GM12878 (cell line): ENCODE results near the gene SPACDR. TPM values are rescaled to one million over a fixed set of nuclear protein-coding genes. Genes with fewer than 3 reads are reported as not detected.
A peak's percentile ranks its signal among the peaks of the same experiment; 100 is the strongest.

Experiments
- ATAC-seq: fragments of 200-7000 bp; cut with Tn5 transposase; 3 replicates; pipeline ENCODE4 v1.9.1; 2020; ENCODE audit warnings: mild to moderate bottlenecking, moderate library complexity
- BruUV-seq: library from RNA; stranded (reverse); fragments of 400-500 nt; replicated peaks from 2 replicates; lab custom pipeline; 2021; lab: Mats Ljungman, UMichigan
- CTCF ChIA-PET: fragments of 300-600 bp; sonication (Branson Sonifier 250); formaldehyde crosslinking; extraction: SDS; loops from one replicate; lab custom pipeline; 2021; ENCODE audit warnings: inconsistent platforms; lab: Yijun Ruan, JAX
- POLR2A ChIA-PET: fragments of 350-600 bp; formaldehyde crosslinking; extraction: SDS; loops from one replicate; lab custom pipeline; 2021; ENCODE audit warnings: inconsistent platforms; lab: Charles Lee
- RAD21 ChIA-PET: fragments of 300-600 bp; sonication (Branson Sonifier 250); formaldehyde crosslinking; loops from one replicate; lab custom pipeline; 2023; ENCODE audit warnings: antibody characterized with exemption; ENCODE audit not compliant: unreplicated experiment; lab: Charles Lee
- SMC1A ChIA-PET: fragments of 300-600 bp; sonication (Branson Sonifier 250); formaldehyde crosslinking; loops from one replicate; lab custom pipeline; 2023; ENCODE audit not compliant: unreplicated experiment, uncharacterized antibody; lab: Charles Lee
- DNase-seq: peaks from one replicate; pipeline ENCODE4 v3.0.0-alpha.2; 2011; ENCODE audit warnings: low read depth, low spot score
- FAIRE-seq: peaks from 3 replicates; lab custom pipeline; 2011; peaks lifted over from hg19 to GRCh38; lab: Jason Lieb, UNC
- H2AFZ ChIP-seq: 2 replicates; pipeline ENCODE4 v1.6.0; 2011; ENCODE audit warnings: low read depth, low read length, control low read depth; ENCODE audit not compliant: control insufficient read depth
- H3K27ac ChIP-seq: 2 replicates; pipeline ENCODE4 v1.5.1; 2011; ENCODE audit warnings: control low read depth; ENCODE audit not compliant: control insufficient read depth, insufficient read depth
- H3K27me3 ChIP-seq, 2 experiments: replicated peaks in 1 of 2; 2 replicates each; pipeline versions ENCODE4 v1.6.0 to v1.6.1; 2011; ENCODE audit warnings: low read length in 1 of 2; ENCODE audit not compliant: control insufficient read depth in 2 of 2, insufficient read depth in 2 of 2
- H3K36me3 ChIP-seq, 2 experiments: 2 replicates each; pipeline ENCODE4 v1.5.1; 2011; ENCODE audit warnings: low read length in 1 of 2; ENCODE audit not compliant: control insufficient read depth in 2 of 2, insufficient read depth in 2 of 2
- H3K4me1 ChIP-seq: 2 replicates; pipeline ENCODE4 v1.6.1; 2011; ENCODE audit warnings: mild to moderate bottlenecking, low read length, moderate library complexity, mixed read lengths; ENCODE audit not compliant: control insufficient read depth, insufficient read depth
- H3K4me2 ChIP-seq: 2 replicates; pipeline ENCODE4 v1.6.0; 2011; ENCODE audit warnings: control low read depth; ENCODE audit not compliant: control insufficient read depth, insufficient read depth
- H3K4me3 ChIP-seq: fragments of 200-600 bp; sonication (generic); 2 replicates; pipeline ENCODE4 v1.5.1; 2016
- H3K79me2 ChIP-seq: 2 replicates; pipeline ENCODE4 v1.6.0; 2011; ENCODE audit warnings: low read length; ENCODE audit not compliant: control insufficient read depth, insufficient read depth
- H3K9ac ChIP-seq: 2 replicates; pipeline ENCODE4 v1.8.0; 2011; ENCODE audit warnings: low read length, control low read depth, mixed read lengths; ENCODE audit not compliant: control insufficient read depth, insufficient read depth
- H3K9me3 ChIP-seq: replicated peaks from 3 replicates; pipeline ENCODE4 v1.5.1; 2011; ENCODE audit warnings: mild to moderate bottlenecking, low read length; ENCODE audit not compliant: control insufficient read depth, insufficient read depth
- H4K20me1 ChIP-seq: 2 replicates; pipeline ENCODE4 v1.6.0; 2011; ENCODE audit not compliant: control insufficient read depth, insufficient read depth
- HDGF ChIP-seq: fragments of 450-650 bp; IDR thresholded peaks from 2 replicates; pipeline ENCODE4 v1.6.1; 2016; ENCODE audit warnings: antibody characterized with exemption
- NFXL1 ChIP-seq: fragments of 450-650 bp; IDR thresholded peaks from 2 replicates; pipeline ENCODE4 v1.6.1; 2017; ENCODE audit warnings: antibody characterized with exemption, mild to moderate bottlenecking, borderline replicate concordance
- ZZZ3 ChIP-seq: IDR thresholded peaks from 2 replicates; pipeline ENCODE4 v1.6.1; 2011; ENCODE audit warnings: low read depth; ENCODE audit not compliant: control insufficient read depth, insufficient read length
- WGBS: methylation state at CpG from one replicate; pipeline ENCODE4 v1.1.6; 2016; ENCODE audit warnings: low lambda C conversion rate; ENCODE audit not compliant: insufficient replicate concordance, insufficient coverage; ENCODE audit errors: missing lambda C conversion rate; 5-methylcytosine and 5-hydroxymethylcytosine counted together
- in situ Hi-C: fragments of 300-500 bp; cut with MboI; formaldehyde crosslinking; loops from 9 replicates; pipeline ENCODE4 v1.14.3; 2018; ENCODE audit warnings: mixed read lengths
- intact Hi-C: fragments of 100-400 bp; cut with micrococcal nuclease; formaldehyde crosslinking; loops from one replicate; pipeline ENCODE4 v1.14.2; 2022; ENCODE audit not compliant: unreplicated experiment
- polyA plus RNA-seq, 11 experiments: library from polyadenylated mRNA; depleted of rRNA in 4 of 11; unstranded in 6 of 11; stranded (reverse) in 5 of 11; fragments of >200 nt; fragmentation: Nextera tagmentation in 4 of 11; fragmentation: Illumina TruSeq in 1 of 11; extraction: Ambion mirVana in 4 of 11; extraction: Trizol in 1 of 11; gene quantifications; 1 replicate in 1 of 11; 2 replicates in 10 of 11; pipeline versions ENCODE4 v1.2.1 to v1.2.3, GENCODE V29; 2011 to 2016; ENCODE audit warnings: inconsistent platforms in 2 of 11, missing spikeins in 2 of 11, low read depth in 1 of 11
- total RNA-seq, 4 experiments: library from RNA; depleted of rRNA in 3 of 4; stranded (reverse); fragments of >200 nt in 3 of 4; fragmentation: Illumina TruSeq in 1 of 4; extraction: Trizol in 1 of 4; gene quantifications; 2 replicates each; pipeline versions ENCODE4 v1.2.1 to v1.2.3, GENCODE V29; 2013 to 2021
- TF ChIP-seq, protein P1 (sequence below): fragments of 450-650 bp; IDR thresholded peaks from 2 replicates; pipeline ENCODE4 v1.6.1; 2016; ENCODE audit warnings: mild to moderate bottlenecking

The SPACDR gene
- total and polyA plus RNA-seq, 10 of the 15 experiments (the other 5 are each of a cell fraction or from before 2014, with no cell fraction given), result 0.18 to 1.5 (median 0.63) TPM

DNA sequence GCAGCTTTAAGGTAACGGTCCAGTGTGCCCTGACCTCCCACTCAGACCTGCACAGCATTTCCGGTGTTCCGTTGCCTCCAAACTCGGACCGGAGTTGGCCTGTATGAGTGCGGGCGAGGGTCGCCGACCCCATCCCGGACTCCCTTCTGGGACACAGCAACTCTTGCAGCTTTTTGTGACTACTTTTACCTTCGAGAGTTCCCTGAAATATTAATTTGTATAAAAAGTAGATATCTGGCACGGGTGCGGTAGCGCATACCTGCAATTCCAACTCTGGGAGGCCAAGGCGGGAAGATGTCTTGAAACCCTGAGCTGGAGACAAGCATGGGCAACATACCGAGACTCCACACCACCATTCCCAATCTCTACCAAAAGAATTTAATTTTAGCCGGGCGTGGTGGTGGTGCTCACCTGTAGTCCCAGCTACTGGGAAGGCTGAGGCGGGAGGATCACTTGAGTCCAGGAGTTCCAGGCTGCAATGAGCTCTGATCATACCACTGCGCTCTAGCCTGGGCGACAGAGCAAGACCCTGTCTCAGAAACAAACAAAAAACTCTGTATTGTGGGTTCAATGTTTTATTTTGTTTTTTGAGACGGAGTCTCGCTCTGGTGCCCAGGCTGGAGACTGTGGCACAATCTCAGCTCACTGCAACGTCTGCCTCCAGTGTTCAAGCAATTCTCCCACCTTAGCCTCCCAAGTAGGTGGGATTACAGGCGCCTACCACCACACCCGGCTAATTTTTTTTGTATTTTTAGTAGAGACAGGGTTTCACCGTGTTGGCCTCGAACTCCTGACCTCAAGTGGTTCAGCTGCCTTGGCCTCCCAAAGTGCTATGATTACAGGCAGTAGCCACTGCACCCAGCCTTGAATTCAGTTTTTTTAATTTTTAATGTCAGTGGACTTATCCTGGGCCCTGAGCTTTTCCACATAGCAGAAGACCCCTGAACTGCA, 26.6 kb downstream of the SPACDR start:
- 88% methylated on average over 28 of the region's 28 CpGs for WGBS
- Histone ChIP-seq H3K4me3 (peak overlapping the region; percentile 56), H2AFZ (no peak overlapping the region), H3K9ac (peak overlapping the region; percentile 83; the same call in 1 of the 2 replicates), H3K79me2 (peaks cover 26% of the 10 kb centered on the region), H3K27ac (no peak overlapping the region), H3K36me3 (peaks cover 5 to 13% of the 10 kb centered on the region in 2 experiments; a peak in 3 of 4 replicates), H3K27me3 (no peaks in the 10 kb centered on the region)
- POLR2A ChIA-PET, result interaction anchor here (0.5 to 2.6 kb wide), 22 partner anchors 7 to 336 kb away, joined by 3 to 18 read pairs (median 4); partner anchors contain the start of genes FBXO24, TSC22D4 and ZCWPW1
- RAD21 ChIA-PET, result interaction anchor here (0.8 to 1.0 kb wide), 3 partner anchors 13 to 30 kb away, joined by 3 to 7 read pairs (median 3); no protein-coding TSS in a partner anchor
- in situ Hi-C loops (no loop called here), intact Hi-C loops (no loop called here)
- BruUV-seq, result no TSS peak
- peak; percentile 44 for FAIRE-seq
- DNase-seq, result no peak
- TF ChIP-seq, protein P1, sequence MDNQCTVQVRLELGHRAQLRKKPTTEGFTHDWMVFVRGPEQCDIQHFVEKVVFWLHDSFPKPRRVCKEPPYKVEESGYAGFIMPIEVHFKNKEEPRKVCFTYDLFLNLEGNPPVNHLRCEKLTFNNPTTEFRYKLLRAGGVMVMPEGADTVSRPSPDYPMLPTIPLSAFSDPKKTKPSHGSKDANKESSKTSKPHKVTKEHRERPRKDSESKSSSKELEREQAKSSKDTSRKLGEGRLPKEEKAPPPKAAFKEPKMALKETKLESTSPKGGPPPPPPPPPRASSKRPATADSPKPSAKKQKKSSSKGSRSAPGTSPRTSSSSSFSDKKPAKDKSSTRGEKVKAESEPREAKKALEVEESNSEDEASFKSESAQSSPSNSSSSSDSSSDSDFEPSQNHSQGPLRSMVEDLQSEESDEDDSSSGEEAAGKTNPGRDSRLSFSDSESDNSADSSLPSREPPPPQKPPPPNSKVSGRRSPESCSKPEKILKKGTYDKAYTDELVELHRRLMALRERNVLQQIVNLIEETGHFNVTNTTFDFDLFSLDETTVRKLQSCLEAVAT, result no peak
- TF ChIP-seq ZZZ3, result no peak
- TF ChIP-seq NFXL1, result no peak
- TF ChIP-seq HDGF, result peak; percentile 2; the same call in 1 of the 2 replicates
- TF ChIP-seq, all 136 proteins: peak for 1
- SMC1A ChIA-PET, result interaction anchor here (0.6 to 1.4 kb wide), 4 partner anchors 15 to 122 kb away, joined by 3 to 4 read pairs (median 4); partner anchors contain the start of gene TSC22D4
- ATAC-seq, result no peak
- H4K20me1 ChIP-seq, result no peaks in the 10 kb centered on the region
- no peaks in the 10 kb centered on the region for H3K9me3 ChIP-seq
- CTCF ChIA-PET, result interaction anchor here (0.6 to 2.8 kb wide), 7 partner anchors 13 to 299 kb away, joined by 3 to 13 read pairs (median 3); partner anchors contain the start of genes FBXO24 and LRCH4
- peak overlapping the region; percentile 56 for H3K4me2 ChIP-seq
- peaks cover 13% of the 10 kb centered on the region for H3K4me1 ChIP-seq
